Upper lobe of left lung (tissue), 6 donors: ENCODE measurements around the gene VASH2. TPM values are rescaled to one million over a fixed set of nuclear protein-coding genes. Genes with fewer than 3 reads are reported as not detected.
"Not testable (repeated sequence)": the region's sequence is repeated elsewhere in the genome, so short reads cannot be mapped to it uniquely, and the experiment has no call there.

Experiments used
- ATAC-seq, 2 donors: fragments of 200-7000 bp; cut with Tn5 transposase; one replicate each; pipeline ENCODE4 v1.9.1; 2022; ENCODE audit warnings: mild to moderate bottlenecking in 2 of 2, moderate library complexity in 2 of 2; ENCODE audit not compliant: low FRiP score in 2 of 2
- DNase-seq, 2 donors: peaks; one replicate each; pipeline ENCODE4 v3.0.0-alpha.2; 2019 to 2020
- H3K27ac ChIP-seq, 4 donors: fragments of 200-600 bp; sonication (generic); one replicate each; pipeline ENCODE4 v1.5.1; 2016 to 2019
- H3K27me3 ChIP-seq, 4 donors: fragments of 200-600 bp; sonication (generic); one replicate each; pipeline ENCODE4 v1.5.1; 2017 to 2019
- H3K36me3 ChIP-seq, 4 donors: fragments of 200-600 bp; sonication (generic); one replicate each; pipeline ENCODE4 v1.5.1; 2016 to 2019
- H3K4me1 ChIP-seq, 4 donors: fragments of 200-600 bp; sonication (generic); one replicate each; pipeline ENCODE4 v1.5.1; 2018 to 2019
- H3K4me3 ChIP-seq, 4 donors: fragments of 200-600 bp; sonication (generic); one replicate each; pipeline ENCODE4 v1.5.1; 2017 to 2019; ENCODE audit warnings: mild to moderate bottlenecking in 2 of 4, moderate library complexity in 1 of 4
- H3K9me3 ChIP-seq, 4 donors: fragments of 200-600 bp; sonication (generic); one replicate each; pipeline ENCODE4 v1.5.1; 2018 to 2019
- EP300 ChIP-seq, 4 donors: sonication (generic); formaldehyde crosslinking; IDR thresholded peaks; one replicate each; pipeline ENCODE4 v1.5.1; 2017; ENCODE audit warnings: antibody characterized with exemption in 4 of 4, control low read depth in 2 of 4
- POLR2A ChIP-seq, 4 donors: fragments of 450-650 bp; IDR thresholded peaks; one replicate each; pipeline ENCODE4 v1.5.1; 2016 to 2017; ENCODE audit warnings: antibody characterized with exemption in 4 of 4, mild to moderate bottlenecking in 2 of 4
- POLR2AphosphoS5 ChIP-seq, 2 donors: sonication (generic); formaldehyde crosslinking; IDR thresholded peaks; one replicate each; pipeline ENCODE4 v1.5.1; 2017; ENCODE audit warnings: antibody characterized with exemption in 2 of 2
- WGBS, 2 donors: methylation state at CpG; one replicate each; pipeline ENCODE4 v1.1.5; 2017 to 2018; 5-methylcytosine and 5-hydroxymethylcytosine counted together
- total RNA-seq, 6 donors: library from RNA; depleted of rRNA in 4 of 6; stranded (reverse); fragments of >200 nt in 4 of 6; gene quantifications; one replicate each; pipeline versions ENCODE4 v1.1.0 to v1.2.1, GENCODE V29; 2016 to 2021
- TF ChIP-seq, protein P1 (sequence below), 6 experiments: fragments of 450-650 bp in 4 of 6; fragments of 200-600 bp in 2 of 6; sonication (generic) in 2 of 6; IDR thresholded peaks; one replicate each; pipeline ENCODE4 v1.5.1; 2016 to 2019; ENCODE audit warnings: antibody characterized with exemption in 6 of 6
- donor health status: DM: no; HTN: no; CAD: no; lungs with moderate emphysema.
- donor health status: DM: no; HTN: yes; CAD: no; lungs with severe emphysema.

Gene VASH2
- total RNA-seq: 1 to 10 TPM in 4 of 6 donors, under 1 TPM in 2; 0.30 to 3.1 (median 1.4) TPM

- no peaks in the 10 kb centered on the region for H3K9me3 ChIP-seq
- ATAC-seq (peak; percentile 91 to 98), DNase-seq (peak; percentile 83 to 87)
- H3K4me1 ChIP-seq: peaks cover 12 to 22% (median 17%) of the 10 kb centered on the region in 4 donors
- H3K27ac ChIP-seq: peak within 1 kb of the TSS in 1 of 4 donors; percentile 23
- no peaks in the 10 kb centered on the region for H3K36me3 ChIP-seq
- H3K27me3 ChIP-seq: peaks cover 0 to 7% (median 3%) of the 10 kb centered on the region in 4 donors
- 2% methylated on average over 22 to 41 of the region's 61 CpGs for WGBS, 2 donors
- no peak for TF ChIP-seq EP300 (IDR thresholded peaks at IDR 0.05)
- TF ChIP-seq POLR2AphosphoS5 (IDR thresholded peaks at IDR 0.05): peak in 1 of 2 donors; percentile 6
- H3K4me3 ChIP-seq: peak within 1 kb of the TSS; percentile 39 to 61 (median 55)
Observed at GRCh38 chr1:212950243-212951125, at the start of gene VASH2. Gene VASH2 (plus strand): TSS chr1:212950541. CDS start chr1:212951543, 1,002 bp downstream.

GRCh38 chr1:212901290-212901689 lies 49.1 kb upstream of the VASH2 start:
- DNase-seq: no peak
- no peak overlapping the region for H3K27ac ChIP-seq
- peaks cover 5 to 27% (median 21%) of the 10 kb centered on the region in 4 donors for H3K9me3 ChIP-seq
- no peak overlapping the region for H3K4me3 ChIP-seq
- no peaks in the 10 kb centered on the region for H3K4me1 ChIP-seq
- no peak for ATAC-seq
- H3K27me3 ChIP-seq: no peaks in the 10 kb centered on the region
- 94% methylated on average over 2 of the region's 2 CpGs for WGBS, 2 donors
- TF ChIP-seq POLR2AphosphoS5 (IDR thresholded peaks at IDR 0.05) (no peak), EP300 (IDR thresholded peaks at IDR 0.05) (no peak), POLR2A (IDR thresholded peaks at IDR 0.05) (no peak)
- TF ChIP-seq, protein P1, sequence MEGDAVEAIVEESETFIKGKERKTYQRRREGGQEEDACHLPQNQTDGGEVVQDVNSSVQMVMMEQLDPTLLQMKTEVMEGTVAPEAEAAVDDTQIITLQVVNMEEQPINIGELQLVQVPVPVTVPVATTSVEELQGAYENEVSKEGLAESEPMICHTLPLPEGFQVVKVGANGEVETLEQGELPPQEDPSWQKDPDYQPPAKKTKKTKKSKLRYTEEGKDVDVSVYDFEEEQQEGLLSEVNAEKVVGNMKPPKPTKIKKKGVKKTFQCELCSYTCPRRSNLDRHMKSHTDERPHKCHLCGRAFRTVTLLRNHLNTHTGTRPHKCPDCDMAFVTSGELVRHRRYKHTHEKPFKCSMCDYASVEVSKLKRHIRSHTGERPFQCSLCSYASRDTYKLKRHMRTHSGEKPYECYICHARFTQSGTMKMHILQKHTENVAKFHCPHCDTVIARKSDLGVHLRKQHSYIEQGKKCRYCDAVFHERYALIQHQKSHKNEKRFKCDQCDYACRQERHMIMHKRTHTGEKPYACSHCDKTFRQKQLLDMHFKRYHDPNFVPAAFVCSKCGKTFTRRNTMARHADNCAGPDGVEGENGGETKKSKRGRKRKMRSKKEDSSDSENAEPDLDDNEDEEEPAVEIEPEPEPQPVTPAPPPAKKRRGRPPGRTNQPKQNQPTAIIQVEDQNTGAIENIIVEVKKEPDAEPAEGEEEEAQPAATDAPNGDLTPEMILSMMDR (IDR thresholded peaks at IDR 0.05): no peak
- H3K36me3 ChIP-seq: peaks cover 3 to 26% (median 9%) of the 10 kb centered on the region in 4 donors

DNA sequence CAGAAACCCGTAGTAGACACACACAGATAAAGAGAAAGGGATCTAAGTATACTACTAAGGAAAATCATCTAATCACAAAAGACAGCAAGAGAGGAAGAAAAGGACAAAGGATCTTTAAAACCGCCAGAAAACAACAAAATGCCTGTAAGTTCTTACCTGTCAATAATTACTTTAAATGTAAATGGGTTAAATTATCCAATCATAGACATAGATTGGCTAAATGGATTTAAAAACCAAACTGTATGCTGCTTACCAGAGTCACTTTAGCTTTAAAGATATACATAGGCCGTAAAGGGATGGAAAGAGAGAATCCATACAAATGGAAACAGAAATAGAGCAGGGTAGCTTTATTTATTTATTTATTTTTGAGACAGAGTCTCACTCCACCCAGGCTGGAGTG lies 48.3 kb upstream of the VASH2 start:
- Histone ChIP-seq H3K27me3 (no peaks in the 10 kb centered on the region), H3K9me3 (peaks cover 5 to 27% (median 21%) of the 10 kb centered on the region in 4 donors), H3K4me3 (no peak overlapping the region), H3K27ac (no peak overlapping the region), H3K36me3 (peaks cover 2 to 21% (median 8%) of the 10 kb centered on the region in 4 donors), H3K4me1 (no peaks in the 10 kb centered on the region)
- no peak for TF ChIP-seq EP300 (IDR thresholded peaks at IDR 0.05)
- no peak for TF ChIP-seq POLR2AphosphoS5 (IDR thresholded peaks at IDR 0.05)
- TF ChIP-seq, protein P1 (IDR thresholded peaks at IDR 0.05): no peak
- no peak for TF ChIP-seq POLR2A (IDR thresholded peaks at IDR 0.05)
- ATAC-seq (no peak), DNase-seq (no peak)
- WGBS, 2 donors: 80 to 95% methylated on average over 3 of the region's 3 CpGs

DNA sequence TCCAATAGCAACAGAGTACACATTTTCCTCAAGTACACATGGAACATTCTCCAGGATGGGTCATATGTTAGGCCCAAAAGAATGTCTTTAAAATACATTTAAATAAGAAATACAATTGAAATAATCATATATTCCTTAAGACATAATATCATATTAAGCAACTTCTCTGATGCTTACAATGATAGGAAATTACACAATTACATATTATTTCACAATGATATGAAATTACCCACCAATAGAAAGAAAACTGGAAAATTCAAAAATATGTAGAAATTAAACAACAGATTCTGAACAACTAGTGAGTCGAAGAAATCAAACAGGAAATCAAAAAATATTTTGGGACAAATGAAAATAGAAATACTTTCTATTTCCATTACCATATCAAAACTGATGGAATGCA lies 46.7 kb upstream of the VASH2 start:
- Histone ChIP-seq H3K9me3 (peaks cover 5 to 27% (median 21%) of the 10 kb centered on the region in 4 donors), H3K27ac (no peak overlapping the region), H3K4me1 (no peaks in the 10 kb centered on the region), H3K27me3 (no peaks in the 10 kb centered on the region), H3K4me3 (no peak overlapping the region), H3K36me3 (peaks cover 0 to 10% (median 5%) of the 10 kb centered on the region in 4 donors)
- no peak for TF ChIP-seq POLR2AphosphoS5 (IDR thresholded peaks at IDR 0.05)
- DNase-seq: no peak
- 85% methylated on average over 1 of the region's 1 CpG for WGBS, 2 donors
- no peak for ATAC-seq

DNA sequence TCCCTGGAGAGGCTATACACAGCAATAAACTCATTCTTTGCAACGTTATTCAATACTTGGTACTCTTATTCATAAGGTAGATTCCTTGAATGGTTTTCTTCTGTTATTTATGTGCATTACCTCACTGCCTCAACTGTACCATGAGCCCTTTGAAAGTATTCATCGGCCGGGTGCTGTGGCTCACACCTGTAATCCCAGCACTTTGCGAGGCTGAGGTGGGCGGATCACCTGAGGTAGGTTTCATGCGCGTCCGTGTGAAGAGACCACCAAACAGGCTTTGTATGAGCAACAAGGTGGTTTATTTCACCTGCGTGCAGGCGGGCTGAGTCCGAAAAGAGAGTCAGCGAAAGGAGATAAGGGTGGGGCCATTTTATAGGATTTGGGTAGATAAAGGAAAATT lies 42.3 kb upstream of the VASH2 start:
- not testable (repeated sequence) for H3K27ac ChIP-seq, H3K9me3 ChIP-seq, H3K36me3 ChIP-seq, H3K27me3 ChIP-seq, DNase-seq, ATAC-seq, H3K4me3 ChIP-seq, H3K4me1 ChIP-seq
- WGBS, 2 donors: 81 to 90% methylated on average over 12 of the region's 12 CpGs

- Histone ChIP-seq H3K9me3 (no peaks in the 10 kb centered on the region), H3K36me3 (no peaks in the 10 kb centered on the region), H3K27ac (no peak overlapping the region), H3K27me3 (no peaks in the 10 kb centered on the region), H3K4me1 (no peaks in the 10 kb centered on the region), H3K4me3 (no peak overlapping the region)
- DNase-seq: no peak
- no peak for ATAC-seq
- TF ChIP-seq POLR2A (IDR thresholded peaks at IDR 0.05) (no peak), EP300 (IDR thresholded peaks at IDR 0.05) (no peak), POLR2AphosphoS5 (IDR thresholded peaks at IDR 0.05) (no peak)
- TF ChIP-seq, protein P1 (IDR thresholded peaks at IDR 0.05): no peak
- 91 to 93% methylated on average over 3 of the region's 3 CpGs for WGBS, 2 donors
Observed at GRCh38 chr1:212908971-212909370, 41.4 kb upstream of the VASH2 start.
